ENCODE measurements around the gene GM2A. TPM values are rescaled to one million over a fixed set of nuclear protein-coding genes. Genes with fewer than 3 reads are reported as not detected.
A peak's percentile ranks its signal among the peaks of the same experiment; 100 is the strongest.

The GM2A gene
- total RNA-seq, 2 donors from 2014 or later = 21.5 to 36.4 TPM

GRCh38 chr5:151213803-151214613 lies 39.0 kb upstream of the GM2A start:
- H3K4me1 ChIP-seq = peaks cover 0 to 87% of the 10 kb centered on the region in 2 donors
- TF ChIP-seq CTCF (IDR thresholded peaks at IDR 0.05) = no peak
- H3K9me3 ChIP-seq = no peaks in the 10 kb centered on the region
- DNase-seq (ENCODE audit: low spot score) = peak; percentile 94
- H3K4me3 ChIP-seq = no peak overlapping the region
- H3K36me3 ChIP-seq = peaks cover 10% of the 10 kb centered on the region
- H3K27me3 ChIP-seq = no peaks in the 10 kb centered on the region
- H3K27ac ChIP-seq = peak overlapping the region; percentile 74 to 83

- peaks cover 10% of the 10 kb centered on the region for H3K36me3 ChIP-seq
- TF ChIP-seq CTCF (IDR thresholded peaks at IDR 0.05) = no peak
- H3K4me1 ChIP-seq = peaks cover 0 to 87% of the 10 kb centered on the region in 2 donors
- H3K27me3 ChIP-seq = no peaks in the 10 kb centered on the region
- peak overlapping the region; percentile 74 to 83 for H3K27ac ChIP-seq
- H3K9me3 ChIP-seq = no peaks in the 10 kb centered on the region
- H3K4me3 ChIP-seq = no peak overlapping the region
- peak; percentile 56 for DNase-seq (ENCODE audit: low spot score)
These were observed 38.1 kb upstream of the GM2A start for GRCh38 chr5:151214614-151215545.

- peaks cover 0 to 94% of the 10 kb centered on the region in 2 donors for H3K4me1 ChIP-seq
- no peak for DNase-seq (ENCODE audit: low spot score)
- no peaks in the 10 kb centered on the region for H3K27me3 ChIP-seq
- peaks cover 10% of the 10 kb centered on the region for H3K36me3 ChIP-seq
- no peak overlapping the region for H3K4me3 ChIP-seq
- no peak for TF ChIP-seq CTCF (IDR thresholded peaks at IDR 0.05)
- peak overlapping the region; percentile 74 to 83 for H3K27ac ChIP-seq
- no peaks in the 10 kb centered on the region for H3K9me3 ChIP-seq
These were observed 37.5 kb upstream of the GM2A start for GRCh38 chr5:151215546-151215880.

- H3K9me3 ChIP-seq = no peaks in the 10 kb centered on the region
- H3K27ac ChIP-seq = peak overlapping the region in 1 of 2 donors; percentile 30
These were observed 36.2 kb upstream of the GM2A start for GRCh38 chr5:151216781-151217180.

GRCh38 chr5:151218177-151218576 lies 34.8 kb upstream of the GM2A start:
- peaks cover 0 to 93% of the 10 kb centered on the region in 2 donors for H3K4me1 ChIP-seq
- no peak for TF ChIP-seq CTCF (IDR thresholded peaks at IDR 0.05)
- H3K27me3 ChIP-seq = no peaks in the 10 kb centered on the region
- no peak for DNase-seq (ENCODE audit: low spot score)
- H3K36me3 ChIP-seq = peaks cover 10% of the 10 kb centered on the region
- no peaks in the 10 kb centered on the region for H3K9me3 ChIP-seq
- H3K27ac ChIP-seq = peak overlapping the region; percentile 12 to 30
- no peak overlapping the region for H3K4me3 ChIP-seq

More at GRCh38 chr5:151216781-151217180, 36.2 kb upstream of the GM2A start:
- H3K4me3 ChIP-seq = no peak overlapping the region
- no peak for TF ChIP-seq CTCF (IDR thresholded peaks at IDR 0.05)
- H3K4me1 ChIP-seq = peaks cover 0 to 94% of the 10 kb centered on the region in 2 donors
- peaks cover 10% of the 10 kb centered on the region for H3K36me3 ChIP-seq
- no peaks in the 10 kb centered on the region for H3K27me3 ChIP-seq
- DNase-seq (ENCODE audit: low spot score) = no peak

All from right atrium auricular region (tissue), 2 donors.